ENCODE data around the gene ELK4.

GRCh38 chr1:205582046-205582445, 49.8 kb downstream of the ELK4 start:
- TF ChIP-seq CTCF (IDR thresholded peaks at IDR 0.05), result no peak
- TF ChIP-seq ZFX (IDR thresholded peaks at IDR 0.05; ENCODE audit: borderline replicate concordance), result no peak

Measured in 22Rv1 (cell line).